ENCODE results near the gene EBF3. TPM values are rescaled to one million over a fixed set of nuclear protein-coding genes. Genes with fewer than 3 reads are reported as not detected.

The EBF3 gene
- total RNA-seq, 1 donor from 2014 or later: 0.07 TPM

DNA sequence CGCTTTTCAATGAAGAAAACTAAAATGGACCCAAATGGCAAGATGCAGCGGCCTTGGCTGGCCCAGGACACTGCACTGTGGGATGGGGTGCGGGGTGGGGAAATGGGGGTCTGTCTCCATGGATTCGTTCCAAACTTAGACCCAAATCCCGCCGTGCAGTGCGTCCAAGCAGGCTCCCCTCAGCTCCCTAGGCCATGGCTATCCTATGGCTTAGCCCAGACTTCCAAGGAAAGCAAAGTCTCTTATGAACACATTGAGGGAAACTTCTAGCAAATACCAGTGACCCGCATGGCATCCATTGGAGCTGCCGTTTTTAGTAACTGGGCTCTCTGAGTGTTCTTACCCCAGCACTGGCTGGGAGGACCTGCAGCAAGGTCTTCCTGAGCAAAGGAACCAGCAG, 122.5 kb downstream of the EBF3 start:
- no peak overlapping the region for H3K9ac ChIP-seq (ENCODE audit: low read length)
- H2AFZ ChIP-seq (ENCODE audit: low read depth, low read length): no peak overlapping the region
- DNase-seq (ENCODE audit: low read depth) (no peak), FAIRE-seq (no peak)
- no peak overlapping the region for H3K27ac ChIP-seq (ENCODE audit: low read depth, low read length)
- H3K9me3 ChIP-seq (ENCODE audit: insufficient read depth, low read depth, low read length): peaks cover 6% of the 10 kb centered on the region
- no peaks in the 10 kb centered on the region for H3K4me1 ChIP-seq (ENCODE audit: insufficient read depth, low read length)
- no peaks in the 10 kb centered on the region for H3K9me3 Mint-ChIP-seq (ENCODE audit: unreplicated experiment)
- H3K27ac Mint-ChIP-seq (ENCODE audit: unreplicated experiment): no peak overlapping the region
- no peak overlapping the region for H3K4me3 Mint-ChIP-seq (ENCODE audit: unreplicated experiment)
- no peak overlapping the region for H3K4me3 ChIP-seq (ENCODE audit: insufficient read depth, low read depth, low read length)
- no peaks in the 10 kb centered on the region for H3K79me2 ChIP-seq (ENCODE audit: insufficient read depth, low read length)
- no peak for TF ChIP-seq EZH2 (IDR thresholded peaks at IDR 0.05; ENCODE audit: insufficient read depth, low read length)
- TF ChIP-seq, protein P1, sequence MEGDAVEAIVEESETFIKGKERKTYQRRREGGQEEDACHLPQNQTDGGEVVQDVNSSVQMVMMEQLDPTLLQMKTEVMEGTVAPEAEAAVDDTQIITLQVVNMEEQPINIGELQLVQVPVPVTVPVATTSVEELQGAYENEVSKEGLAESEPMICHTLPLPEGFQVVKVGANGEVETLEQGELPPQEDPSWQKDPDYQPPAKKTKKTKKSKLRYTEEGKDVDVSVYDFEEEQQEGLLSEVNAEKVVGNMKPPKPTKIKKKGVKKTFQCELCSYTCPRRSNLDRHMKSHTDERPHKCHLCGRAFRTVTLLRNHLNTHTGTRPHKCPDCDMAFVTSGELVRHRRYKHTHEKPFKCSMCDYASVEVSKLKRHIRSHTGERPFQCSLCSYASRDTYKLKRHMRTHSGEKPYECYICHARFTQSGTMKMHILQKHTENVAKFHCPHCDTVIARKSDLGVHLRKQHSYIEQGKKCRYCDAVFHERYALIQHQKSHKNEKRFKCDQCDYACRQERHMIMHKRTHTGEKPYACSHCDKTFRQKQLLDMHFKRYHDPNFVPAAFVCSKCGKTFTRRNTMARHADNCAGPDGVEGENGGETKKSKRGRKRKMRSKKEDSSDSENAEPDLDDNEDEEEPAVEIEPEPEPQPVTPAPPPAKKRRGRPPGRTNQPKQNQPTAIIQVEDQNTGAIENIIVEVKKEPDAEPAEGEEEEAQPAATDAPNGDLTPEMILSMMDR (IDR thresholded peaks at IDR 0.05; ENCODE audit: insufficient read depth, low read depth, low read length): no peak
- H3K27me3 ChIP-seq (ENCODE audit: insufficient read depth, low read length): no peaks in the 10 kb centered on the region
- H3K4me1 Mint-ChIP-seq (ENCODE audit: low read depth, unreplicated experiment): no peaks in the 10 kb centered on the region
- no peaks in the 10 kb centered on the region for H3K36me3 Mint-ChIP-seq (ENCODE audit: low read depth, unreplicated experiment)
- H4K20me1 ChIP-seq (ENCODE audit: insufficient read depth, low read length): no peaks in the 10 kb centered on the region
- H3K27me3 Mint-ChIP-seq (ENCODE audit: low read depth, unreplicated experiment): peaks cover 3% of the 10 kb centered on the region
- no peak overlapping the region for H3K4me2 ChIP-seq (ENCODE audit: low read length)
- no peaks in the 10 kb centered on the region for H3K36me3 ChIP-seq (ENCODE audit: insufficient read depth, low read length)

DNA sequence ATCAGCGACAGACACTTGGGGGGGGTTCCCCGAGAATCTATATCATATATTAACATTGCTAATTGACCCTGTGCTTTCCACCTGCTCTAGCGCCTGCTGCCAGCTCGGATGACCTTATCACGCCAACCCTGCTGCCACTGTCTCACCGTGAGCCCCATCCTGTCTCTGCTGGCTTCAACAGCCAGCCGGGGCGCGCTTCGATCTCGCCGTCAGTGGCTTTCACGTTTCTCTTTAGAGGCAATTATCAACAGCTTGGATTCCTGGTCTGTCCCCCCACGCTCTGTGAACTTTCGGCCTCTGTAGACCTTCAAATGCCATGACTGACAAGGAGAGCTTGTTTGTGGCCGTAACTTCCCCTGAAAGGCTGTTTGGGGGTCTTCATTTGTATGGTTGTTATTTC, 123.0 kb downstream of the EBF3 start:
- no peaks in the 10 kb centered on the region for H3K79me2 ChIP-seq (ENCODE audit: insufficient read depth, low read length)
- H3K4me1 Mint-ChIP-seq (ENCODE audit: low read depth, unreplicated experiment): no peaks in the 10 kb centered on the region
- DNase-seq (ENCODE audit: low read depth) (no peak), FAIRE-seq (no peak)
- H3K9ac ChIP-seq (ENCODE audit: low read length): no peak overlapping the region
- H3K27ac Mint-ChIP-seq (ENCODE audit: unreplicated experiment): no peak overlapping the region
- H3K27me3 Mint-ChIP-seq (ENCODE audit: low read depth, unreplicated experiment): peaks cover 3% of the 10 kb centered on the region
- peaks cover 6% of the 10 kb centered on the region for H3K9me3 ChIP-seq (ENCODE audit: insufficient read depth, low read depth, low read length)
- H3K4me1 ChIP-seq (ENCODE audit: insufficient read depth, low read length): no peaks in the 10 kb centered on the region
- H3K4me3 ChIP-seq (ENCODE audit: insufficient read depth, low read depth, low read length): no peak overlapping the region
- no peaks in the 10 kb centered on the region for H4K20me1 ChIP-seq (ENCODE audit: insufficient read depth, low read length)
- no peak overlapping the region for H3K4me2 ChIP-seq (ENCODE audit: low read length)
- no peaks in the 10 kb centered on the region for H3K36me3 Mint-ChIP-seq (ENCODE audit: low read depth, unreplicated experiment)
- H2AFZ ChIP-seq (ENCODE audit: low read depth, low read length): no peak overlapping the region
- TF ChIP-seq, protein P1 (IDR thresholded peaks at IDR 0.05; ENCODE audit: insufficient read depth, low read depth, low read length): no peak
- TF ChIP-seq EZH2 (IDR thresholded peaks at IDR 0.05; ENCODE audit: insufficient read depth, low read length): no peak
- no peak overlapping the region for H3K27ac ChIP-seq (ENCODE audit: low read depth, low read length)
- no peaks in the 10 kb centered on the region for H3K9me3 Mint-ChIP-seq (ENCODE audit: unreplicated experiment)
- H3K4me3 Mint-ChIP-seq (ENCODE audit: unreplicated experiment): no peak overlapping the region
- no peaks in the 10 kb centered on the region for H3K36me3 ChIP-seq (ENCODE audit: insufficient read depth, low read length)
- H3K27me3 ChIP-seq (ENCODE audit: insufficient read depth, low read length): no peaks in the 10 kb centered on the region

DNA sequence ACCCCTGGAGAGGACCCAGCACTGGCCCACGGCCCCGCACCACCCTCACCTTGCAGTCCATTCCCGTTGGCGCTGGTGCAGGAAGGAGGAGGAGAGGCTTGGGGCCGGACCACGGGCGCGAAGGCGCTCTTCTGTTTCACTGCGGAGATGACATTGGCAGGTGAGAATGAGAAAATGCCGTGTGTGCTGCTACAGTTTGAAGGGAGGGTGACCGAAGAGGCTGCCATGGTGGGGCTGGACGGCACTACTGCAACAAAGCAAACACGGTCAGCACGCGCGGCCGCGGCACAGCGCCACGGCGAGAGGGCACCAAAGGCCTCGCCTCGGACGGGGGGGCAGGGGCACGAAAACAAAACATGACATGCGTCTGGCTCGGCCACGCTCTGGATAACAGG, 123.9 kb downstream of the EBF3 start:
- Histone ChIP-seq H3K4me1 (ENCODE audit: insufficient read depth, low read length) (no peaks in the 10 kb centered on the region), H3K27ac (ENCODE audit: low read depth, low read length) (no peak overlapping the region), H3K9ac (ENCODE audit: low read length) (no peak overlapping the region), H4K20me1 (ENCODE audit: insufficient read depth, low read length) (no peaks in the 10 kb centered on the region), H3K4me3 (ENCODE audit: insufficient read depth, low read depth, low read length) (no peak overlapping the region), H3K36me3 (ENCODE audit: insufficient read depth, low read length) (no peaks in the 10 kb centered on the region), H3K9me3 (ENCODE audit: insufficient read depth, low read depth, low read length) (peaks cover 6% of the 10 kb centered on the region), H3K4me2 (ENCODE audit: low read length) (no peak overlapping the region), H3K79me2 (ENCODE audit: insufficient read depth, low read length) (no peaks in the 10 kb centered on the region), H2AFZ (ENCODE audit: low read depth, low read length) (no peak overlapping the region), H3K27me3 (ENCODE audit: insufficient read depth, low read length) (no peaks in the 10 kb centered on the region)
- no peaks in the 10 kb centered on the region for H3K4me1 Mint-ChIP-seq (ENCODE audit: low read depth, unreplicated experiment)
- TF ChIP-seq EZH2 (IDR thresholded peaks at IDR 0.05; ENCODE audit: insufficient read depth, low read length): no peak
- TF ChIP-seq, protein P1 (IDR thresholded peaks at IDR 0.05; ENCODE audit: insufficient read depth, low read depth, low read length): no peak
- H3K9me3 Mint-ChIP-seq (ENCODE audit: unreplicated experiment): no peaks in the 10 kb centered on the region
- no peak overlapping the region for H3K4me3 Mint-ChIP-seq (ENCODE audit: unreplicated experiment)
- peaks cover 3% of the 10 kb centered on the region for H3K27me3 Mint-ChIP-seq (ENCODE audit: low read depth, unreplicated experiment)
- FAIRE-seq (no peak), DNase-seq (ENCODE audit: low read depth) (no peak)
- H3K27ac Mint-ChIP-seq (ENCODE audit: unreplicated experiment): no peak overlapping the region
- H3K36me3 Mint-ChIP-seq (ENCODE audit: low read depth, unreplicated experiment): no peaks in the 10 kb centered on the region

Data from astrocyte (in vitro differentiated cells and primary cell).